Thoracic aorta (tissue), 2 donors: ENCODE data around the gene EIF1. TPM values are rescaled to one million over a fixed set of nuclear protein-coding genes. Genes with fewer than 3 reads are reported as not detected.
A peak's percentile ranks its signal among the peaks of the same experiment; 100 is the strongest.

Source experiments
- ATAC-seq: fragments of 150-250 bp; one replicate; pipeline ENCODE4 v1.8.0; 2017; ENCODE audit warnings: low read depth; ENCODE audit not compliant: insufficient number of reproducible peaks, low FRiP score
- DNase-seq: peaks from one replicate; pipeline ENCODE4 v3.0.0-alpha.2; 2020; ENCODE audit warnings: low spot score
- H3K27ac ChIP-seq, 2 donors: fragments of 200-600 bp; sonication (generic); 1 replicate in 1 of 2; 2 replicates in 1 of 2; pipeline ENCODE4 v1.5.1; 2016; ENCODE audit warnings: mild to moderate bottlenecking in 2 of 2, moderate library complexity in 2 of 2
- H3K27me3 ChIP-seq: fragments of 200-600 bp; sonication (generic); replicated peaks from 2 replicates; pipeline ENCODE4 v1.6.0; 2016; ENCODE audit warnings: mild to moderate bottlenecking; ENCODE audit not compliant: insufficient read depth
- H3K36me3 ChIP-seq: fragments of 200-600 bp; sonication (generic); one replicate; pipeline ENCODE4 v1.5.1; 2016
- H3K4me1 ChIP-seq, 2 donors: fragments of 200-600 bp; sonication (generic); 1 replicate in 1 of 2; 2 replicates in 1 of 2; pipeline versions ENCODE4 v1.5.1 to v1.6.0; 2016; ENCODE audit warnings: low read depth in 2 of 2, mild to moderate bottlenecking in 1 of 2; ENCODE audit not compliant: control insufficient read depth in 1 of 2
- H3K4me3 ChIP-seq: fragments of 200-600 bp; sonication (generic); 2 replicates; pipeline ENCODE4 v1.5.1; 2016; ENCODE audit warnings: mild to moderate bottlenecking
- H3K9me3 ChIP-seq: fragments of 200-600 bp; sonication (generic); 2 replicates; pipeline ENCODE4 v1.5.1; 2016
- total RNA-seq, 2 donors: library from RNA; depleted of rRNA; stranded (reverse); fragments of >200 nt; gene quantifications; one replicate each; pipeline versions ENCODE4 v1.1.0 to v1.2.3, GENCODE V29; 2016
- TF ChIP-seq, protein P1 (sequence below): fragments of 200-600 bp; sonication (generic); IDR thresholded peaks from one replicate; pipeline ENCODE4 v1.5.1; 2019; ENCODE audit warnings: antibody characterized with exemption

EIF1 gene
- total RNA-seq, 2 donors from 2014 or later = 167 to 318 TPM

DNA sequence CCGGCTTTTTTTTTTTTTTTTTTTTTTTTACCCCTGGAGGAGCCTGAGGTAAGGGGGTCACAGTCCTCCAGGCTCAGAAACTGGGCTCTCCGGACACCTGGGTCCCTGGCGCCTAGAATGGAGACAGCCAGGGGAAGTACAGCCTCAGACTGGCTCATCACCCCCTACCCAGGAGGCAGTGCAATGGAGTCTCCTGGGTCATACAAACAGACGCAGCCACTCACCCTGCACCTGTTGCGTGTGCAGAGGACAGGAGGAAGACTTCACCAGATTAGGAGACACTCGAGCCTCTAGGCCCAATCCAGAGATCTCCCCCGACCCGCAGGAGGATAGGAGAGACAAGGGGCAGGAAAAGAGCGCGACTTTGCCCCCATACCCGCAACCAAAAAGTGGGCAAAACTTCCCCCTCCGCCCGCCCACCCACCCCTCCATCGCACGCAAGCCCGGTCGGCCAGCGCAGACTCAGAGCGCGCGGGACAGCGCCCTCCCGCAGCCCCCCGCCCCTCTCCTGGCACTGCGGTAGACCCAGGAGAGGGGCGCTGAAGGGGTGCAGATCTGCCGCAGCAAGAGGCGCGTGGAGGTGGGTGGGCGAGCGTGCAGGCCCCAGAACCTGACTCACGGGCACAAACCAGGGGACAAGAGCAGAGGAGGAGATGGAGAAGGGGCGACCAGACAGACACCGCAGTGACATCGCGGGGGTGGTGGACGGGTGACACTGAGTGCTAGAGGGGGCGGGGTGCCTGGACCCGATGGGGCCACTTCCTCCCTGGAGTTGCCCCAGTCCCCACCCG, 44.9 kb downstream of the EIF1 start:
- no peak for ATAC-seq

DNA sequence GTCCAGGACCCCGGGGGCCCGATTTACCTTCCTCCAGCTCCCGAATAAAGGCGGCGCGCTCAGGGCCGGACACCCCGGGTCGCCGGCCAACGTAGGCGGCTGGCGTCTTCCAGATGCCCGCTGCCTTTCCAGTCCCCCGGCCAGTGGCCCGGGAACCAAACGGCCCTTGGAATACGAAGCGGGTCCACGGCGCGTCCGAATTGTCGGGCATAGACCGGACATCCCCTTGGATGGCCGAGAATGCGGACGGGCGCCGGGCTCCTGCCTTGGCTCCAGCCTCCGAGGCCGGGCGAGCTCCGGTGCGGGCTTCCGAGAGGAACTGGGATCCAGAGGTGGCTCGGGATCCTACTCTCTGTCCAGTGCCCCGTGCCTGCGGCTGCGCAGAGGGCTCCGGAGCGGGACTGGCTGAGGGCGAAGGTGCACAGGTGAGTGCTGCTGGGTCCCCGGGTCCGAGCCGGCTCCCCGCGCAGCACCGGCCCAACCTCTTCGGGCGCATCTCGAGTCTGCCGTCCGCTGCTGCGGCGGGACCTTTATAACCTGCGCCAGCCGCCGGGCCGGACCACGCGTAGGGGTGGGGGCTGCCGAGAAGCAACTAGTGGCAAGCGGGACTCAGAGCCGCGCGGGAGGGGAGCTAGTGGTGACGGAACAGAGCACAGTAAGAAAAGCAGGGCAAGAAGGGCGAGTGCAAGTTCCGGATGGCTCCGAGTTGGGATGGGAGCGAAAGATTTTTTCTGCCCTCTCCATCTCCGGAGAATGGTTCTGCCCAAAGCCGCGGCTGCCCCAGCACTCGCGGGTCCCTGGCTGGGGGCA, 45.7 kb downstream of the EIF1 start, which contains the start of gene HAP1:
TSS of gene HAP1 (minus strand) at position 505 of the 810 bp plus-strand sequence. CDS start at position 496, 9 bp downstream.
- peaks cover 13 to 20% of the 10 kb centered on the region in 2 donors for H3K4me1 ChIP-seq
- ATAC-seq = no peak
- TF ChIP-seq, protein P1, sequence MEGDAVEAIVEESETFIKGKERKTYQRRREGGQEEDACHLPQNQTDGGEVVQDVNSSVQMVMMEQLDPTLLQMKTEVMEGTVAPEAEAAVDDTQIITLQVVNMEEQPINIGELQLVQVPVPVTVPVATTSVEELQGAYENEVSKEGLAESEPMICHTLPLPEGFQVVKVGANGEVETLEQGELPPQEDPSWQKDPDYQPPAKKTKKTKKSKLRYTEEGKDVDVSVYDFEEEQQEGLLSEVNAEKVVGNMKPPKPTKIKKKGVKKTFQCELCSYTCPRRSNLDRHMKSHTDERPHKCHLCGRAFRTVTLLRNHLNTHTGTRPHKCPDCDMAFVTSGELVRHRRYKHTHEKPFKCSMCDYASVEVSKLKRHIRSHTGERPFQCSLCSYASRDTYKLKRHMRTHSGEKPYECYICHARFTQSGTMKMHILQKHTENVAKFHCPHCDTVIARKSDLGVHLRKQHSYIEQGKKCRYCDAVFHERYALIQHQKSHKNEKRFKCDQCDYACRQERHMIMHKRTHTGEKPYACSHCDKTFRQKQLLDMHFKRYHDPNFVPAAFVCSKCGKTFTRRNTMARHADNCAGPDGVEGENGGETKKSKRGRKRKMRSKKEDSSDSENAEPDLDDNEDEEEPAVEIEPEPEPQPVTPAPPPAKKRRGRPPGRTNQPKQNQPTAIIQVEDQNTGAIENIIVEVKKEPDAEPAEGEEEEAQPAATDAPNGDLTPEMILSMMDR = no peak
- peaks cover 10% of the 10 kb centered on the region for H3K27me3 ChIP-seq
- H3K36me3 ChIP-seq = no peaks in the 10 kb centered on the region
- no peak for DNase-seq
- H3K27ac ChIP-seq = no peak within 1 kb of the TSS
- H3K9me3 ChIP-seq = no peaks in the 10 kb centered on the region
- H3K4me3 ChIP-seq = peak within 1 kb of the TSS; percentile 69

More for the DNA sequence above, 44.9 kb downstream of the EIF1 start:
- peak overlapping the region; percentile 69 for H3K4me3 ChIP-seq
- peaks cover 10% of the 10 kb centered on the region for H3K27me3 ChIP-seq
- TF ChIP-seq, protein P1 = no peak
- H3K36me3 ChIP-seq = no peaks in the 10 kb centered on the region
- H3K27ac ChIP-seq = no peak overlapping the region
- no peak for DNase-seq
- H3K9me3 ChIP-seq = no peaks in the 10 kb centered on the region
- H3K4me1 ChIP-seq = peaks cover 13 to 20% of the 10 kb centered on the region in 2 donors

DNA sequence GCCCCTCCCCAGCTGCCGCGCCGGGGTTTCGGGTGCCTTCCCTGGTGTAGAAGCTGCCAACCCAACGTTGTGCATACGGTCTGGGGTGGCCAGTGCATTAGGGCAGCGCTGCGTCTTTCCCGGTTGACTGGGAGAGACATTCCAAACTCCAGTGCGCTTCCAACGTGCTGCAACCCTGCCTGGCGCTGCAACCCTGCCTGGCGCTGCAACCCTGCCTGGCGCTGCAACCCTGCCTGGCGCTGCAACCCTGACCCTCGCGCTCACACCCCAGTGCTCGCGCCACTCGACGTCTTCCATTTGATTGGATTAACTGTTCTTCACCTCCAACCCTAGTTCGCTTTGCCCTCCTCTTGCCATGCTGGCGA, 46.2 kb downstream of the EIF1 start:
- no peak for ATAC-seq
- TF ChIP-seq, protein P1 = no peak
- H3K27ac ChIP-seq = no peak overlapping the region
- peaks cover 10% of the 10 kb centered on the region for H3K27me3 ChIP-seq
- peak overlapping the region; percentile 69 for H3K4me3 ChIP-seq
- H3K4me1 ChIP-seq = peaks cover 13 to 20% of the 10 kb centered on the region in 2 donors
- no peaks in the 10 kb centered on the region for H3K9me3 ChIP-seq
- DNase-seq = no peak
- H3K36me3 ChIP-seq = no peaks in the 10 kb centered on the region

DNA sequence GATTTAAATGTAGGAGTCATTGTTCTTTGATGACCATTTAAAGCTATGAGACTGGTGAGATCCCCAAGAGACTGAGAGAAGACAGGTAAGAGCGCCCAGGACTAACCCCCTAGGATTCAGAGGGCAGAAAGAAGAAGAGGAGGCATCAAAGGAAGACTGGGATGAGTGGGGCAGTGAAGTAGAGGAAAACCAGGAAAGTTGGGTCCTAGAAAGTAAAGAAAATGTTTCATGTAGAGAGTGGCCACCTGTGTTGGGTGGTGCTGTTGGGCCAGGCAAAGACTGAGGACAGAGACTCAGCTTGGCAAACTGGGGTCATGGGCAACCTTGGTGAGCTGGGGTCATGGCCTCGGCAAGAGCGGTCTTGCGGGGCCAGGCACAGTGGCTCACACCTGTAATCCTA, 47.1 kb downstream of the EIF1 start:
- no peaks in the 10 kb centered on the region for H3K9me3 ChIP-seq
- TF ChIP-seq, protein P1 = no peak
- H3K4me1 ChIP-seq = peaks cover 13 to 20% of the 10 kb centered on the region in 2 donors
- no peak for ATAC-seq
- no peak for DNase-seq
- no peak overlapping the region for H3K4me3 ChIP-seq
- H3K36me3 ChIP-seq = no peaks in the 10 kb centered on the region
- H3K27me3 ChIP-seq = peaks cover 10% of the 10 kb centered on the region
- no peak overlapping the region for H3K27ac ChIP-seq
